A549 (cell line): Measurements from ENCODE around the gene TMPRSS11E.

Experiments used
- BHLHE40 ChIP-seq: IDR thresholded peaks from 2 replicates; pipeline ENCODE4 v1.6.1; 2012; ENCODE audit warnings: low read depth, low read length, inconsistent platforms
- CEBPB ChIP-seq, 2 experiments: fragments of >200 bp in 1 of 2; sonication (Bioruptor Twin) in 1 of 2; formaldehyde crosslinking in 1 of 2; IDR thresholded peaks; 2 replicates each; pipeline ENCODE4 v1.6.1; 2012 to 2016
- EP300 ChIP-seq, 2 experiments: fragments of >200 bp; sonication (Bioruptor Twin); formaldehyde crosslinking; IDR thresholded peaks; 2 replicates in 1 of 2; 3 replicates in 1 of 2; pipeline ENCODE4 v1.6.1; 2016 to 2017
- MYC ChIP-seq: IDR thresholded peaks from 2 replicates; pipeline ENCODE4 v1.6.1; 2012; ENCODE audit warnings: mild to moderate bottlenecking, inconsistent platforms, low read length, improper control_type of control experiment, borderline replicate concordance
- PHF8 ChIP-seq: fragments of 200-600 bp; sonication (generic); IDR thresholded peaks from 2 replicates; pipeline ENCODE4 v1.6.1; 2016; ENCODE audit warnings: low read depth, mild to moderate bottlenecking, antibody characterized with exemption, moderate library complexity, borderline replicate concordance
- POLR2A ChIP-seq: IDR thresholded peaks from 2 replicates; pipeline ENCODE4 v1.6.1; 2012; ENCODE audit warnings: mild to moderate bottlenecking, low read length
- TF ChIP-seq, protein P1 (sequence below): fragments of >200 bp; sonication (Bioruptor Twin); formaldehyde crosslinking; IDR thresholded peaks from 3 replicates; pipeline ENCODE4 v1.5.1; 2016

DNA sequence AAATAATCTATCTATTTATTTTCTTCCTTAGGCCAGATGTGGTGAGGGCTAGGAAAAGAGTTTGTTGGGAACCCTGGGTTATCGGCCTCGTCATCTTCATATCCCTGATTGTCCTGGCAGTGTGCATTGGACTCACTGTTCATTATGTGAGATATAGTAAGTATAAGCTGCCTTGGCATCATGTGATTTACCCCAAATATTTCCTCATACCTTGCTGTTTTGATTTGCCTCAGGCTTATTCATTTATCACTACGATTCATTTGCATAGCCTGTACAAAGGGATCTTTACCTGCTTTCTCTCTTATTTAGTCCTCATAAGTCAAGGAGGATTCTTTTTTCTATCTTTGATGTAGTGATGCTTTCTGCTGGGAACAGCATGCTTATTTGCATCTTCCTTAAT lies 14.5 kb downstream of the TMPRSS11E start:
- TF ChIP-seq, protein P1, sequence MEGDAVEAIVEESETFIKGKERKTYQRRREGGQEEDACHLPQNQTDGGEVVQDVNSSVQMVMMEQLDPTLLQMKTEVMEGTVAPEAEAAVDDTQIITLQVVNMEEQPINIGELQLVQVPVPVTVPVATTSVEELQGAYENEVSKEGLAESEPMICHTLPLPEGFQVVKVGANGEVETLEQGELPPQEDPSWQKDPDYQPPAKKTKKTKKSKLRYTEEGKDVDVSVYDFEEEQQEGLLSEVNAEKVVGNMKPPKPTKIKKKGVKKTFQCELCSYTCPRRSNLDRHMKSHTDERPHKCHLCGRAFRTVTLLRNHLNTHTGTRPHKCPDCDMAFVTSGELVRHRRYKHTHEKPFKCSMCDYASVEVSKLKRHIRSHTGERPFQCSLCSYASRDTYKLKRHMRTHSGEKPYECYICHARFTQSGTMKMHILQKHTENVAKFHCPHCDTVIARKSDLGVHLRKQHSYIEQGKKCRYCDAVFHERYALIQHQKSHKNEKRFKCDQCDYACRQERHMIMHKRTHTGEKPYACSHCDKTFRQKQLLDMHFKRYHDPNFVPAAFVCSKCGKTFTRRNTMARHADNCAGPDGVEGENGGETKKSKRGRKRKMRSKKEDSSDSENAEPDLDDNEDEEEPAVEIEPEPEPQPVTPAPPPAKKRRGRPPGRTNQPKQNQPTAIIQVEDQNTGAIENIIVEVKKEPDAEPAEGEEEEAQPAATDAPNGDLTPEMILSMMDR = no peak
- TF ChIP-seq PHF8 (no peak), CEBPB (IDR thresholded peaks at IDR 0.05) (no peak), BHLHE40 (no peak), MYC (no peak), POLR2A (no peak), EP300 (IDR thresholded peaks at IDR 0.05) (no peak)
